C4-2B (cell line): Measurements from ENCODE around the gene HTR3A.

Source experiments
- ZFX ChIP-seq: fragments of 450-650 bp; IDR thresholded peaks from 2 replicates; pipeline ENCODE4 v1.6.1; 2017
- TF ChIP-seq, protein P1 (sequence below): fragments of 450-650 bp; conservative IDR thresholded peaks from 2 replicates; pipeline ENCODE4 v1.5.1; 2017; ENCODE audit warnings: mild to moderate bottlenecking

DNA sequence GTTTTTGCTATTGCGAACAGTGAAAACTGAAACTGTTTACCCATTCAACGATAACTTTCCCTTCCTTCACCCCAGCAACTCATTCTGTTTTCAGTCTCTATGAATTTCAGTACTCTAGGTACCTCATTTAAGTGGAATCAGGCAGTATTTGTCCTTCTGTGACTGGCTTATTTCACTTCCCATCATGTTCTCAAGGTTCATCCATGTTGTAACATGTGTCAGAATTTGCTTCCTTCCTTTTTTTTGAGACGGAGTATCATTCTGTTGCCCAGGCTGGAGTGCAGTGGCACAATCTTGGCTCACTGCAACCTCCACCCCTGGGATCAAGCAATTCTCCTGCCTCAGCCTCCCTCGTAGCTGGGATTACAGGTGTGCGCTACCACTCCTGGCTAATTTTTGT is 46.6 kb upstream of the HTR3A start:
- TF ChIP-seq, protein P1, sequence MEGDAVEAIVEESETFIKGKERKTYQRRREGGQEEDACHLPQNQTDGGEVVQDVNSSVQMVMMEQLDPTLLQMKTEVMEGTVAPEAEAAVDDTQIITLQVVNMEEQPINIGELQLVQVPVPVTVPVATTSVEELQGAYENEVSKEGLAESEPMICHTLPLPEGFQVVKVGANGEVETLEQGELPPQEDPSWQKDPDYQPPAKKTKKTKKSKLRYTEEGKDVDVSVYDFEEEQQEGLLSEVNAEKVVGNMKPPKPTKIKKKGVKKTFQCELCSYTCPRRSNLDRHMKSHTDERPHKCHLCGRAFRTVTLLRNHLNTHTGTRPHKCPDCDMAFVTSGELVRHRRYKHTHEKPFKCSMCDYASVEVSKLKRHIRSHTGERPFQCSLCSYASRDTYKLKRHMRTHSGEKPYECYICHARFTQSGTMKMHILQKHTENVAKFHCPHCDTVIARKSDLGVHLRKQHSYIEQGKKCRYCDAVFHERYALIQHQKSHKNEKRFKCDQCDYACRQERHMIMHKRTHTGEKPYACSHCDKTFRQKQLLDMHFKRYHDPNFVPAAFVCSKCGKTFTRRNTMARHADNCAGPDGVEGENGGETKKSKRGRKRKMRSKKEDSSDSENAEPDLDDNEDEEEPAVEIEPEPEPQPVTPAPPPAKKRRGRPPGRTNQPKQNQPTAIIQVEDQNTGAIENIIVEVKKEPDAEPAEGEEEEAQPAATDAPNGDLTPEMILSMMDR = no peak
- no peak for TF ChIP-seq ZFX
